Measurements from ENCODE around the gene SF3A1. TPM values are rescaled to one million over a fixed set of nuclear protein-coding genes. Genes with fewer than 3 reads are reported as not detected.
A peak's percentile ranks its signal among the peaks of the same experiment; 100 is the strongest.

The SF3A1 gene
- total RNA-seq, 1 donor from 2014 or later: 139 TPM

- Histone ChIP-seq H3K27me3 (ENCODE audit: insufficient read depth, low read length) (no peaks in the 10 kb centered on the region), H3K36me3 (ENCODE audit: insufficient read depth, low read length) (peaks cover 8% of the 10 kb centered on the region), H3K9me3 (ENCODE audit: insufficient read depth, low read depth, low read length) (no peaks in the 10 kb centered on the region), H4K20me1 (ENCODE audit: insufficient read depth, low read length) (peaks cover 18% of the 10 kb centered on the region), H3K4me2 (ENCODE audit: low read length) (peak overlapping the region; percentile 98), H3K4me1 (ENCODE audit: insufficient read depth, low read length) (peaks cover 29% of the 10 kb centered on the region), H3K9ac (ENCODE audit: low read length) (peak overlapping the region; percentile 89), H2AFZ (ENCODE audit: low read depth, low read length) (peak overlapping the region; percentile 61), H3K79me2 (ENCODE audit: insufficient read depth, low read length) (peaks cover 3% of the 10 kb centered on the region), H3K27ac (ENCODE audit: low read depth, low read length) (peak overlapping the region; percentile 54), H3K4me3 (ENCODE audit: insufficient read depth, low read depth, low read length) (peak overlapping the region; percentile 68)
- Mint-ChIP-seq H3K4me3 (ENCODE audit: unreplicated experiment) (peak overlapping the region; percentile 87), H3K36me3 (ENCODE audit: low read depth, unreplicated experiment) (peaks cover 20% of the 10 kb centered on the region), H3K27me3 (ENCODE audit: low read depth, unreplicated experiment) (no peaks in the 10 kb centered on the region), H3K27ac (ENCODE audit: unreplicated experiment) (peak overlapping the region; percentile 89), H3K9me3 (ENCODE audit: unreplicated experiment) (no peaks in the 10 kb centered on the region), H3K4me1 (ENCODE audit: low read depth, unreplicated experiment) (no peaks in the 10 kb centered on the region)
- DNase-seq (ENCODE audit: low read depth) (no peak), FAIRE-seq (no peak)
- TF ChIP-seq EZH2 (IDR thresholded peaks at IDR 0.05; ENCODE audit: insufficient read depth, low read length): no peak
- TF ChIP-seq, protein P1, sequence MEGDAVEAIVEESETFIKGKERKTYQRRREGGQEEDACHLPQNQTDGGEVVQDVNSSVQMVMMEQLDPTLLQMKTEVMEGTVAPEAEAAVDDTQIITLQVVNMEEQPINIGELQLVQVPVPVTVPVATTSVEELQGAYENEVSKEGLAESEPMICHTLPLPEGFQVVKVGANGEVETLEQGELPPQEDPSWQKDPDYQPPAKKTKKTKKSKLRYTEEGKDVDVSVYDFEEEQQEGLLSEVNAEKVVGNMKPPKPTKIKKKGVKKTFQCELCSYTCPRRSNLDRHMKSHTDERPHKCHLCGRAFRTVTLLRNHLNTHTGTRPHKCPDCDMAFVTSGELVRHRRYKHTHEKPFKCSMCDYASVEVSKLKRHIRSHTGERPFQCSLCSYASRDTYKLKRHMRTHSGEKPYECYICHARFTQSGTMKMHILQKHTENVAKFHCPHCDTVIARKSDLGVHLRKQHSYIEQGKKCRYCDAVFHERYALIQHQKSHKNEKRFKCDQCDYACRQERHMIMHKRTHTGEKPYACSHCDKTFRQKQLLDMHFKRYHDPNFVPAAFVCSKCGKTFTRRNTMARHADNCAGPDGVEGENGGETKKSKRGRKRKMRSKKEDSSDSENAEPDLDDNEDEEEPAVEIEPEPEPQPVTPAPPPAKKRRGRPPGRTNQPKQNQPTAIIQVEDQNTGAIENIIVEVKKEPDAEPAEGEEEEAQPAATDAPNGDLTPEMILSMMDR (IDR thresholded peaks at IDR 0.05; ENCODE audit: insufficient read depth, low read depth, low read length): no peak
These were observed 68.1 kb downstream of the SF3A1 start for GRCh38 chr22:30288419-30289140.

DNA sequence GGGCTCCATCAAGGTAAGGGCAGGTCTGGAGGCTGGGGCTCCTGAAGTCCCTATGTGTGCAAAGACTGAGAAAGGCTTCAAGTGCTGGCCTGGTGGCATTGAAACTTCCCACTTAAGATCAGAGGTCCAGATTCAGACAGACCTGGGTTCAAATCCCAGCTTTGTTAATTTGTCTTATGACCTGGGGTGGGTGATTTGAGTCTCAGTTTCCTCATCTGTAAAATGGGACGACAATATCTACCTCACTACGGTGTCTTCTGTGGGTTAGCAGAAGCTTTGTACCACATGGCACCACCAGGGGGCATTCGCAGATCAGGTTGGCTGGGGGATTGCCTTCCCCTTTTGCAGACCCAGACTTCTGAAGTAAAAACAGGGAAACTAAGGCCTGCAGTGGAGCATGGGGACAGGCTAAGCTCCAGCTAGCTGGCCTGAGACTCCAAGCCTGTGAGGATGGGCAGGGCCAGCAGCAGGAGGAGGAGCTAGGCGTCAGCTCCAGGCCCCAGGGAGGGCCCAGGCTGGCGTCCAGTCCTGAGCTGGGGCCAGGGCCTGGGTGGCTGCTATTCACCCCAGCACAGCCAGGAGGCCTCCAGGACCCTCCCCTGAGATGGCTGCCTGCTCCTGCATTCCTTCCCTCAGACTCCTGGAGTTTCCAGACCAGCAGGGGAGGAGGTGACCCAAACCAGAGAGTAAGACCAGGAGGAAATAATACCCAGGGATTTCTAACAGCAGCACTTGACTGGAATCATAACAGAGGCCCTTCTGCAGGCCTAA lies 68.9 kb downstream of the SF3A1 start:
- H3K36me3 ChIP-seq (ENCODE audit: insufficient read depth, low read length): peaks cover 4% of the 10 kb centered on the region
- Mint-ChIP-seq H3K4me3 (ENCODE audit: unreplicated experiment) (peak overlapping the region; percentile 87), H3K36me3 (ENCODE audit: low read depth, unreplicated experiment) (peaks cover 14% of the 10 kb centered on the region), H3K27me3 (ENCODE audit: low read depth, unreplicated experiment) (no peaks in the 10 kb centered on the region), H3K4me1 (ENCODE audit: low read depth, unreplicated experiment) (peaks cover 4% of the 10 kb centered on the region), H3K27ac (ENCODE audit: unreplicated experiment) (peak overlapping the region; percentile 89), H3K9me3 (ENCODE audit: unreplicated experiment) (no peaks in the 10 kb centered on the region)
- H3K27me3 ChIP-seq (ENCODE audit: insufficient read depth, low read length): no peaks in the 10 kb centered on the region
- TF ChIP-seq, protein P1 (IDR thresholded peaks at IDR 0.05; ENCODE audit: insufficient read depth, low read depth, low read length): peak; percentile 75
- no peak for TF ChIP-seq EZH2 (IDR thresholded peaks at IDR 0.05; ENCODE audit: insufficient read depth, low read length)
- H3K27ac ChIP-seq (ENCODE audit: low read depth, low read length): peak overlapping the region; percentile 54
- H3K4me3 ChIP-seq (ENCODE audit: insufficient read depth, low read depth, low read length): peak overlapping the region; percentile 68
- H3K9me3 ChIP-seq (ENCODE audit: insufficient read depth, low read depth, low read length): no peaks in the 10 kb centered on the region
- H4K20me1 ChIP-seq (ENCODE audit: insufficient read depth, low read length): peaks cover 18% of the 10 kb centered on the region
- peak; percentile 82 for DNase-seq (ENCODE audit: low read depth)
- no peak overlapping the region for H2AFZ ChIP-seq (ENCODE audit: low read depth, low read length)
- peaks cover 33% of the 10 kb centered on the region for H3K4me1 ChIP-seq (ENCODE audit: insufficient read depth, low read length)
- peaks cover 3% of the 10 kb centered on the region for H3K79me2 ChIP-seq (ENCODE audit: insufficient read depth, low read length)
- peak overlapping the region; percentile 89 for H3K9ac ChIP-seq (ENCODE audit: low read length)
- no peak for FAIRE-seq
- peak overlapping the region; percentile 98 for H3K4me2 ChIP-seq (ENCODE audit: low read length)

Measured in astrocyte (in vitro differentiated cells and primary cell).